Right atrium auricular region (tissue), 2 donors: ENCODE results near the gene KCNH5. TPM values are rescaled to one million over a fixed set of nuclear protein-coding genes. Genes with fewer than 3 reads are reported as not detected.

Experiments
- DNase-seq: peaks from one replicate; pipeline ENCODE4 v3.0.0-alpha.2; 2019; ENCODE audit warnings: low spot score
- H3K27ac ChIP-seq, 2 donors: fragments of 200-600 bp; sonication (generic); 1 replicate in 1 of 2; 2 replicates in 1 of 2; pipeline ENCODE4 v1.5.1; 2016 to 2019
- H3K27me3 ChIP-seq, 2 donors: fragments of 200-600 bp; sonication (generic); one replicate each; pipeline versions ENCODE4 v1.5.1 to v1.6.0; 2017 to 2019
- H3K36me3 ChIP-seq: fragments of 200-600 bp; sonication (generic); one replicate; pipeline ENCODE4 v1.5.1; 2016
- H3K4me1 ChIP-seq, 2 donors: fragments of 200-600 bp; sonication (generic); one replicate each; pipeline versions ENCODE4 v1.5.1 to v1.6.0; 2017 to 2019
- H3K4me3 ChIP-seq, 2 donors: fragments of 200-600 bp; sonication (generic); 1 replicate in 1 of 2; 2 replicates in 1 of 2; pipeline ENCODE4 v1.5.1; 2017 to 2019; ENCODE audit warnings: mild to moderate bottlenecking in 1 of 2, moderate library complexity in 1 of 2
- H3K9me3 ChIP-seq, 2 donors: fragments of 200-600 bp; sonication (generic); one replicate each; pipeline ENCODE4 v1.5.1; 2019
- CTCF ChIP-seq, 2 donors: fragments of 200-600 bp; sonication (generic); IDR thresholded peaks; one replicate each; pipeline ENCODE4 v1.5.1; 2019; ENCODE audit warnings: antibody characterized with exemption in 2 of 2
- total RNA-seq, 2 donors: library from RNA; depleted of rRNA; stranded (reverse); fragments of >200 nt; gene quantifications; one replicate each; pipeline ENCODE4 v1.1.0, GENCODE V29; 2016

The KCNH5 gene
- total RNA-seq, 2 donors from 2014 or later: 1.3 TPM; not detected in 1

GRCh38 chr14:62905566-62905965, 139.7 kb downstream of the KCNH5 start:
- no peaks in the 10 kb centered on the region for H3K27me3 ChIP-seq
- no peak overlapping the region for H3K27ac ChIP-seq
- no peak for DNase-seq
- H3K4me1 ChIP-seq: no peaks in the 10 kb centered on the region
- no peak overlapping the region for H3K4me3 ChIP-seq
- H3K36me3 ChIP-seq: no peaks in the 10 kb centered on the region
- no peak for TF ChIP-seq CTCF (IDR thresholded peaks at IDR 0.05)
- no peaks in the 10 kb centered on the region for H3K9me3 ChIP-seq

GRCh38 chr14:62897771-62898170, 147.5 kb downstream of the KCNH5 start:
- no peaks in the 10 kb centered on the region for H3K27me3 ChIP-seq
- no peaks in the 10 kb centered on the region for H3K4me1 ChIP-seq
- H3K9me3 ChIP-seq: no peaks in the 10 kb centered on the region
- no peak for TF ChIP-seq CTCF (IDR thresholded peaks at IDR 0.05)
- no peak overlapping the region for H3K4me3 ChIP-seq
- H3K27ac ChIP-seq: no peak overlapping the region
- H3K36me3 ChIP-seq: no peaks in the 10 kb centered on the region
- no peak for DNase-seq

GRCh38 chr14:62896932-62897456, 148.3 kb downstream of the KCNH5 start:
- no peak overlapping the region for H3K4me3 ChIP-seq
- no peaks in the 10 kb centered on the region for H3K27me3 ChIP-seq
- H3K36me3 ChIP-seq: no peaks in the 10 kb centered on the region
- no peak for DNase-seq
- no peak for TF ChIP-seq CTCF (IDR thresholded peaks at IDR 0.05)
- no peaks in the 10 kb centered on the region for H3K4me1 ChIP-seq
- no peak overlapping the region for H3K27ac ChIP-seq
- H3K9me3 ChIP-seq: no peaks in the 10 kb centered on the region

- Histone ChIP-seq H3K4me1 (no peaks in the 10 kb centered on the region), H3K4me3 (no peak overlapping the region), H3K27me3 (no peaks in the 10 kb centered on the region), H3K27ac (no peak overlapping the region), H3K9me3 (no peaks in the 10 kb centered on the region), H3K36me3 (no peaks in the 10 kb centered on the region)
- TF ChIP-seq CTCF (IDR thresholded peaks at IDR 0.05): no peak
- DNase-seq: no peak
Measured at GRCh38 chr14:62894736-62895135, 150.5 kb downstream of the KCNH5 start.

- Histone ChIP-seq H3K9me3 (no peaks in the 10 kb centered on the region), H3K36me3 (no peaks in the 10 kb centered on the region), H3K27me3 (no peaks in the 10 kb centered on the region), H3K4me1 (no peaks in the 10 kb centered on the region), H3K4me3 (no peak overlapping the region), H3K27ac (no peak overlapping the region)
- no peak for TF ChIP-seq CTCF (IDR thresholded peaks at IDR 0.05)
- no peak for DNase-seq
Measured at GRCh38 chr14:62889364-62889763, 155.9 kb downstream of the KCNH5 start.

GRCh38 chr14:62886461-62886860, 158.8 kb downstream of the KCNH5 start:
- TF ChIP-seq CTCF (IDR thresholded peaks at IDR 0.05): no peak
- Histone ChIP-seq H3K27ac (no peak overlapping the region), H3K4me3 (no peak overlapping the region), H3K9me3 (no peaks in the 10 kb centered on the region), H3K27me3 (no peaks in the 10 kb centered on the region), H3K4me1 (no peaks in the 10 kb centered on the region), H3K36me3 (no peaks in the 10 kb centered on the region)
- DNase-seq: no peak
